IPS DF 6.9 (cell line): ENCODE data around the gene CTTN.
"Not testable (repeated sequence)": the region's sequence is repeated elsewhere in the genome, so short reads cannot be mapped to it uniquely, and the experiment has no call there.

Source experiments
- DNase-seq: peaks from one replicate; pipeline ENCODE4 v3.0.0-alpha.2; 2013; ENCODE audit warnings: low read depth, low spot score
- H3K27ac ChIP-seq: one replicate; pipeline ENCODE4 v1.5.1; 2013; ENCODE audit warnings: low read length, control low read depth
- H3K27me3 ChIP-seq: 2 replicates; pipeline ENCODE4 v1.6.1; 2013; ENCODE audit warnings: mild to moderate bottlenecking, low read length; ENCODE audit not compliant: control insufficient read depth, insufficient read depth
- H3K36me3 ChIP-seq: 2 replicates; pipeline ENCODE4 v1.6.1; 2013; ENCODE audit warnings: low read length; ENCODE audit not compliant: control insufficient read depth, insufficient read depth
- H3K4me1 ChIP-seq: 2 replicates; pipeline ENCODE4 v1.6.1; 2013; ENCODE audit warnings: low read length; ENCODE audit not compliant: control insufficient read depth, insufficient read depth
- H3K4me3 ChIP-seq: 2 replicates; pipeline ENCODE4 v1.5.1; 2013; ENCODE audit warnings: mild to moderate bottlenecking, low read length
- H3K9me3 ChIP-seq: 2 replicates; pipeline ENCODE4 v1.6.1; 2013; ENCODE audit warnings: low read length, inconsistent platforms; ENCODE audit not compliant: control insufficient read depth, insufficient read depth
- WGBS: extraction: QIAGEN DNeasy Blood & Tissue Kit; methylation state at CpG from one replicate; pipeline ENCODE4 v1.1.7; 2013; ENCODE audit warnings: mixed read lengths, missing lambda C conversion rate; ENCODE audit not compliant: insufficient read length, insufficient coverage; 5-methylcytosine and 5-hydroxymethylcytosine counted together

Gene CTTN

GRCh38 chr11:70448983-70449567 is 50.7 kb downstream of the CTTN start:
- Histone ChIP-seq H3K9me3 (no peaks in the 10 kb centered on the region), H3K27ac (no peak overlapping the region), H3K4me3 (no peak overlapping the region), H3K4me1 (no peaks in the 10 kb centered on the region), H3K27me3 (no peaks in the 10 kb centered on the region), H3K36me3 (no peaks in the 10 kb centered on the region)
- no peak for DNase-seq
- no CpG with 5 or more reads among the region's 2 CpGs for WGBS

GRCh38 chr11:70454197-70454767 is 56.0 kb downstream of the CTTN start:
- Histone ChIP-seq H3K4me3 (no peak overlapping the region), H3K36me3 (no peaks in the 10 kb centered on the region), H3K27me3 (no peaks in the 10 kb centered on the region), H3K9me3 (no peaks in the 10 kb centered on the region), H3K27ac (no peak overlapping the region), H3K4me1 (no peaks in the 10 kb centered on the region)
- DNase-seq = no peak
- WGBS = no CpG with 5 or more reads among the region's 9 CpGs

- not testable (repeated sequence) for H3K9me3 ChIP-seq
- no CpG with 5 or more reads among the region's 9 CpGs for WGBS
Observed at GRCh38 chr11:70454811-70455210, 56.5 kb downstream of the CTTN start.

GRCh38 chr11:70455354-70455753 is 57.0 kb downstream of the CTTN start:
- DNase-seq = no peak
- Histone ChIP-seq H3K9me3 (no peaks in the 10 kb centered on the region), H3K27me3 (no peaks in the 10 kb centered on the region), H3K27ac (no peak overlapping the region), H3K4me1 (no peaks in the 10 kb centered on the region), H3K4me3 (no peak overlapping the region), H3K36me3 (no peaks in the 10 kb centered on the region)
- no CpG with 5 or more reads among the region's 1 CpG for WGBS

More at GRCh38 chr11:70454811-70455210, 56.5 kb downstream of the CTTN start:
- not testable (repeated sequence) for H3K36me3 ChIP-seq, H3K4me3 ChIP-seq, H3K27ac ChIP-seq, H3K27me3 ChIP-seq, H3K4me1 ChIP-seq, DNase-seq

- WGBS = no CpG with 5 or more reads among the region's 31 CpGs
- H3K4me1 ChIP-seq = peaks cover 3% of the 10 kb centered on the region; the same call in 1 of the 2 replicates
- no peak overlapping the region for H3K27ac ChIP-seq
- DNase-seq = no peak
- 0 out of 2 replicates have a peak, but pooled peaks cover 2% of the 10 kb centered on the region for H3K27me3 ChIP-seq
- no peaks in the 10 kb centered on the region for H3K36me3 ChIP-seq
- H3K9me3 ChIP-seq = no peaks in the 10 kb centered on the region
- no peak overlapping the region for H3K4me3 ChIP-seq
Observed at GRCh38 chr11:70456921-70457532, 58.7 kb downstream of the CTTN start.

- no peaks in the 10 kb centered on the region for H3K9me3 ChIP-seq
- H3K27me3 ChIP-seq = 0 out of 2 replicates have a peak, but pooled peaks cover 2% of the 10 kb centered on the region
- peaks cover 3% of the 10 kb centered on the region; the same call in 1 of the 2 replicates for H3K4me1 ChIP-seq
- H3K4me3 ChIP-seq = no peak overlapping the region
- H3K36me3 ChIP-seq = no peaks in the 10 kb centered on the region
- DNase-seq = no peak
- H3K27ac ChIP-seq = no peak overlapping the region
- WGBS = no CpG with 5 or more reads among the region's 2 CpGs
Observed at GRCh38 chr11:70458736-70459135, 60.4 kb downstream of the CTTN start.

- no peaks in the 10 kb centered on the region for H3K9me3 ChIP-seq
- H3K36me3 ChIP-seq = no peaks in the 10 kb centered on the region
- 0 out of 2 replicates have a peak, but pooled peaks cover 2% of the 10 kb centered on the region for H3K27me3 ChIP-seq
- no peak overlapping the region for H3K27ac ChIP-seq
- no CpG with 5 or more reads among the region's 4 CpGs for WGBS
- DNase-seq = no peak
- peaks cover 3% of the 10 kb centered on the region; the same call in 1 of the 2 replicates for H3K4me1 ChIP-seq
- H3K4me3 ChIP-seq = no peak overlapping the region
Observed at GRCh38 chr11:70460111-70460510, 61.8 kb downstream of the CTTN start.

GRCh38 chr11:70460964-70461363 is 62.6 kb downstream of the CTTN start:
- peaks cover 3% of the 10 kb centered on the region; the same call in 1 of the 2 replicates for H3K4me1 ChIP-seq
- H3K9me3 ChIP-seq = no peaks in the 10 kb centered on the region
- WGBS = no CpG with 5 or more reads among the region's 10 CpGs
- no peaks in the 10 kb centered on the region for H3K36me3 ChIP-seq
- no peak overlapping the region for H3K4me3 ChIP-seq
- H3K27ac ChIP-seq = no peak overlapping the region
- no peak for DNase-seq
- H3K27me3 ChIP-seq = 0 out of 2 replicates have a peak, but pooled peaks cover 2% of the 10 kb centered on the region

- H3K27ac ChIP-seq = no peak overlapping the region
- whole genome bisulfite sequencing = no CpG with 5 or more reads among the region's 12 CpGs
- H3K27me3 ChIP-seq = 0 out of 2 replicates have a peak, but pooled peaks cover 2% of the 10 kb centered on the region
- no peaks in the 10 kb centered on the region for H3K36me3 ChIP-seq
- no peaks in the 10 kb centered on the region for H3K9me3 ChIP-seq
- peaks cover 3% of the 10 kb centered on the region; the same call in 1 of the 2 replicates for H3K4me1 ChIP-seq
- DNase-seq = no peak
- no peak overlapping the region for H3K4me3 ChIP-seq
Observed at GRCh38 chr11:70462818-70463477, 64.6 kb downstream of the CTTN start.

GRCh38 chr11:70463478-70464255 is 65.3 kb downstream of the CTTN start:
- H3K4me3 ChIP-seq = no peak overlapping the region
- no CpG with 5 or more reads among the region's 61 CpGs for WGBS
- peaks cover 3% of the 10 kb centered on the region; the same call in 1 of the 2 replicates for H3K4me1 ChIP-seq
- DNase-seq = no peak
- no peaks in the 10 kb centered on the region for H3K9me3 ChIP-seq
- no peak overlapping the region for H3K27ac ChIP-seq
- H3K27me3 ChIP-seq = 0 out of 2 replicates have a peak, but pooled peaks cover 2% of the 10 kb centered on the region
- H3K36me3 ChIP-seq = no peaks in the 10 kb centered on the region
